Measurements from ENCODE around the gene MTHFD1L. TPM values are rescaled to one million over a fixed set of nuclear protein-coding genes. Genes with fewer than 3 reads are reported as not detected.

The MTHFD1L gene
- total RNA-seq, 4 donors from 2014 or later, result 2.5 to 7.1 (median 4.2) TPM

DNA sequence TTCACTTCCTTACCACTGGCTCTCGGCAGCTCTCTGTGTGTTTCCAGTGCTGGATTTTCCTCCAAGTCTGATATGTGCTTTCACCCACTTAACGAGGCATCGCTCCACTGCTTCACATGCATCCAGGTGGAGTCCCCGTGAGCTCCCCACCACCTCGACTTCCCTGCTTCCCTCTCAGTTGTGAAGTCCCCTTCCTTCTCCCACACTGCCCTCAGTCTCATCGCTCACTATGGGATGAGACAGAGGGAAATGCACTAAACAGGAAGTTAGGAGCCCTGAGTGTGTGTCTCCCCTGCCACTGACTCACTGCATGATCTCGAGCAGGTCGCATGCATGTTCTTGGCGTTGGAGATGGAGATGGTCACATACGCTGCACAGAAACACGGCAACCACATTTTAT lies 84.0 kb downstream of the MTHFD1L start:
- TF ChIP-seq EP300 (IDR thresholded peaks at IDR 0.05), result no peak
- TF ChIP-seq POLR2AphosphoS5 (IDR thresholded peaks at IDR 0.05), result no peak
- no peak for TF ChIP-seq POLR2A (IDR thresholded peaks at IDR 0.05; ENCODE audit: low read depth)
- TF ChIP-seq, protein P1, sequence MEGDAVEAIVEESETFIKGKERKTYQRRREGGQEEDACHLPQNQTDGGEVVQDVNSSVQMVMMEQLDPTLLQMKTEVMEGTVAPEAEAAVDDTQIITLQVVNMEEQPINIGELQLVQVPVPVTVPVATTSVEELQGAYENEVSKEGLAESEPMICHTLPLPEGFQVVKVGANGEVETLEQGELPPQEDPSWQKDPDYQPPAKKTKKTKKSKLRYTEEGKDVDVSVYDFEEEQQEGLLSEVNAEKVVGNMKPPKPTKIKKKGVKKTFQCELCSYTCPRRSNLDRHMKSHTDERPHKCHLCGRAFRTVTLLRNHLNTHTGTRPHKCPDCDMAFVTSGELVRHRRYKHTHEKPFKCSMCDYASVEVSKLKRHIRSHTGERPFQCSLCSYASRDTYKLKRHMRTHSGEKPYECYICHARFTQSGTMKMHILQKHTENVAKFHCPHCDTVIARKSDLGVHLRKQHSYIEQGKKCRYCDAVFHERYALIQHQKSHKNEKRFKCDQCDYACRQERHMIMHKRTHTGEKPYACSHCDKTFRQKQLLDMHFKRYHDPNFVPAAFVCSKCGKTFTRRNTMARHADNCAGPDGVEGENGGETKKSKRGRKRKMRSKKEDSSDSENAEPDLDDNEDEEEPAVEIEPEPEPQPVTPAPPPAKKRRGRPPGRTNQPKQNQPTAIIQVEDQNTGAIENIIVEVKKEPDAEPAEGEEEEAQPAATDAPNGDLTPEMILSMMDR (IDR thresholded peaks at IDR 0.05), result no peak
- Histone ChIP-seq H3K27ac (replicated peaks in 1 of 4) (no peak overlapping the region), H3K4me3 (no peak overlapping the region), H3K27me3 (no peaks in the 10 kb centered on the region), H3K36me3 (peaks cover 0 to 42% (median 6%) of the 10 kb centered on the region in 4 donors), H3K4me1 (no peaks in the 10 kb centered on the region), H3K9me3 (no peaks in the 10 kb centered on the region)
- intact Hi-C loops (cut with DNase I), result no loop called here
- 87% methylated on average over 11 of the region's 11 CpGs for WGBS
- DNase-seq (ENCODE audit: extremely low spot score), result no peak

DNA sequence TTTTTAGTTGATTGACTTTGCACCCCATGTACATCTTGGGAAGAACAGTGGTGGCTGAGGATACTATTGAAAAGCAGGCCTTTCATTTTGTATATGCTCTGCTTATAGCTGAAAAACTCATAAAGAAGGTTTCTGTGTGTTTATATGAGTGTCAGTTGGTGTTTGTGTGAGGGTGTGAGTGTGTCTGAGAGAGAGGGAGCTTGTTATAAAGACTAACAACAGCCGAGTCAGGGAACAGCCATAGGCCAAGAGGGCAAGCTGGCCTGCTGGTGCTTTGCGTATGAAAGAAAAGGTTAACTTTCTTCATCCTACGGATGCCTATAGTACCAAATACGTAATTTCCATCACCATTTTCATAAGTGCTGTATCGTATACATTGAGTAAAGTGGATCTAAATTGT lies 88.3 kb downstream of the MTHFD1L start:
- intact Hi-C loops (cut with DNase I), result no loop called here
- WGBS, result 79% methylated on average over 5 of the region's 5 CpGs
- peaks cover 0 to 30% (median 6%) of the 10 kb centered on the region in 4 donors for H3K36me3 ChIP-seq

DNA sequence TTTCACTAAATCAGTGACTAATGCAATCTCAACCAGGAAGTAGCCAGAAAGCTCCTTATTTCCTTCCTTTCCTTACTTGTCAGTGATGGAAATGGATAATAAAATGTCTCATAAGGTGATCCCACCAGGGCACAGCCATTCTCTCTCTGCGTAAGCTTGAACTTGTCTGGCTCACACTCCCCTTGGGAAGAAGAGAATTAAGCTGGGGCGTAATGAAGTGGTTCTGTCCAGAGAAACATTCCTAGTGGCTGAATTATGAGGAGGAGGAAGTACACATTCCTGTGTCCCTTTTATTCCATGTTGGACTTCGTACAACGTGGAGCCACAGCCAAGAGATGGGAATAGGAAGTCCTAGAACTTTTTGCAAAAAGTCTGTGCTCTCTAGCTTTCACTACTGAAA lies 93.7 kb downstream of the MTHFD1L start:
- Histone ChIP-seq H3K27me3 (no peaks in the 10 kb centered on the region), H3K27ac (replicated peaks in 1 of 4) (no peak overlapping the region), H3K36me3 (peaks cover 0 to 9% (median 0%) of the 10 kb centered on the region in 4 donors), H3K4me3 (no peak overlapping the region), H3K9me3 (no peaks in the 10 kb centered on the region), H3K4me1 (peaks cover 0 to 6% (median 0%) of the 10 kb centered on the region in 4 donors)
- DNase-seq (ENCODE audit: extremely low spot score), result no peak
- TF ChIP-seq POLR2AphosphoS5 (IDR thresholded peaks at IDR 0.05) (no peak), POLR2A (IDR thresholded peaks at IDR 0.05; ENCODE audit: low read depth) (no peak), EP300 (IDR thresholded peaks at IDR 0.05) (no peak)
- TF ChIP-seq, protein P1 (IDR thresholded peaks at IDR 0.05), result no peak
- intact Hi-C loops (cut with DNase I), result no loop called here
- WGBS, result 25% methylated on average over 4 of the region's 4 CpGs

More for the DNA sequence above, 88.3 kb downstream of the MTHFD1L start:
- H3K9me3 ChIP-seq, result no peaks in the 10 kb centered on the region
- H3K27ac ChIP-seq (replicated peaks in 1 of 4), result no peak overlapping the region
- no peak overlapping the region for H3K4me3 ChIP-seq
- no peaks in the 10 kb centered on the region for H3K4me1 ChIP-seq
- TF ChIP-seq, protein P1 (IDR thresholded peaks at IDR 0.05), result no peak
- TF ChIP-seq POLR2A (IDR thresholded peaks at IDR 0.05; ENCODE audit: low read depth) (no peak), POLR2AphosphoS5 (IDR thresholded peaks at IDR 0.05) (no peak)
- no peaks in the 10 kb centered on the region for H3K27me3 ChIP-seq
- no peak for DNase-seq (ENCODE audit: extremely low spot score)

DNA sequence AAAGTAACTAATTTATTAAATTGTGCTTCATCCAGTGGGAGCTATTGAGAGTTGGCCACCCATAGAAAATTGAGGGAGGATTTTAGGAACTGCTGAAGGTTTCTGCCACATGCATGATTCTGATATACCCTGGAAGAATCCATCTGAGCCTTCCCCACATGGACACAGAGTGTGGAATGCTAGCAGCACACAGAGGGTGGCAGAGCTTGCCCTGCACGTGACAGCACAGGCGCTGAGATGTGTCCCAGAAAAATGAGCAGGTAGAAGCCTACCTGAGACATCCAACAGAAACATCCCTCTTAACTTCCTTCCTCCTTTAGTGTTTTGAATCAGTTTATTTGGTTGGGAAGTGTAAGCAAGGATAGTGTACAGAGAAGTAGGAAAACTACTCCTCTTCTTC lies 96.9 kb downstream of the MTHFD1L start:
- 100% methylated on average over 2 of the region's 2 CpGs for WGBS

More for the DNA sequence above, 96.9 kb downstream of the MTHFD1L start:
- no peak overlapping the region for H3K27ac ChIP-seq (replicated peaks in 1 of 4)
- TF ChIP-seq, protein P1 (IDR thresholded peaks at IDR 0.05), result no peak
- TF ChIP-seq POLR2AphosphoS5 (IDR thresholded peaks at IDR 0.05), result no peak
- TF ChIP-seq POLR2A (IDR thresholded peaks at IDR 0.05; ENCODE audit: low read depth), result no peak
- TF ChIP-seq EP300 (IDR thresholded peaks at IDR 0.05), result no peak
- H3K4me1 ChIP-seq, result peaks cover 0 to 6% (median 0%) of the 10 kb centered on the region in 4 donors
- H3K27me3 ChIP-seq, result no peaks in the 10 kb centered on the region
- no peak overlapping the region for H3K4me3 ChIP-seq
- intact Hi-C loops (cut with DNase I), result no loop called here
- no peak for DNase-seq (ENCODE audit: extremely low spot score)
- no peaks in the 10 kb centered on the region for H3K9me3 ChIP-seq
- H3K36me3 ChIP-seq, result peaks cover 0 to 16% (median 0%) of the 10 kb centered on the region in 4 donors
